Activated naive CD8-positive, alpha-beta T cell (primary cell): Measurements from ENCODE around the gene TSSC4.

Experiments
- H3K27ac Mint-ChIP-seq: one replicate; pipeline ENCODE4 v1.8.0; 2021; ENCODE audit warnings: mixed read lengths
- H3K27me3 Mint-ChIP-seq: one replicate; pipeline ENCODE4 v1.8.0; 2021; ENCODE audit warnings: mixed read lengths
- H3K36me3 Mint-ChIP-seq: one replicate; pipeline ENCODE4 v1.8.0; 2021; ENCODE audit warnings: mixed read lengths
- H3K4me1 Mint-ChIP-seq: one replicate; pipeline ENCODE4 v1.8.0; 2021; ENCODE audit warnings: low read depth, mixed read lengths
- H3K4me3 Mint-ChIP-seq: one replicate; pipeline ENCODE4 v1.8.0; 2021; ENCODE audit warnings: mild to moderate bottlenecking, mixed read lengths
- H3K9me3 Mint-ChIP-seq: one replicate; pipeline ENCODE4 v1.8.0; 2021; ENCODE audit warnings: low read depth, mixed read lengths

The TSSC4 gene

DNA sequence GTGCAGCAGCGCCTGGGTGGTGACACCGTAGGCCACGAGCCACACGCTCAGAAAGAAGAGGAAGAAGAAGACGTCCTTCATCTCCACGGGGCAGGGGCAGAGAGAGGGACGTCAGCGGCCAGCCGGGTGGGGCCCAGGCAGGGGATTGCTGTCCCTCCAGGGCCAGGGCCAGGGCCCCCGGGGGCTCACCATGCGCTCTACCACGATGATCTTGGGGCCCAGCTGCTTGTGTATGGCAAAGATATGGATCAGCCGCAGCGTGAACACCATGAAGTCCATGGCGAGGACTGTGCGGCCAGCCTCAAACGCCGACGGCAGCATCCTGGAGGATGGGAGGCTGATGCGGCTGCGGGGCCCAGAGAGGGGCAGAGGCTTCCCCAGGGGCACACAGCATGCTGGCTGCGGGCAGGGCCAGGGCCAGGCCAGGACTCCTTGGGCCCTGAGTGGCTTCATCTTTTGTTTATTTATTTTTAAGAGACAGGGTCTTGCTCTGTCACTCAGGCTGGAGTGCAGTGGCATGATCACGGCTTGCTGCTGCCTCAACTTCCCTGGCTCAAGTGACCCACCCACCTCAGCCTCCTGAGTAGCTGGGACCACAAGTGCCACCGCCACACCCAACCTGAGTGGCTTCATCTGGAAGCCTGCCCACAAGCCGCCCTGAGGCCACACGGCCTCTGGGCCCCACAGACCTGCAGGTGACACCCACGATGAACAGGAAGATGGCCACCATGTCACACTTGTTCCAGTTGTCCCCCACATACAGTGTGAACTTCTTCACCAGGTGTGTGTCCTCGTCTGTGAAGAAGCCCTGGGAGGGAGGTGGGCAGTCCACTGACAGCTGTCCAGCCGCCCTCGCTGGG, 11.1 kb downstream of the TSSC4 start:
- Mint-ChIP-seq H3K4me1 (no peaks in the 10 kb centered on the region), H3K9me3 (no peaks in the 10 kb centered on the region), H3K27ac (no peak overlapping the region), H3K4me3 (no peak overlapping the region), H3K27me3 (no peaks in the 10 kb centered on the region), H3K36me3 (no peaks in the 10 kb centered on the region)

DNA sequence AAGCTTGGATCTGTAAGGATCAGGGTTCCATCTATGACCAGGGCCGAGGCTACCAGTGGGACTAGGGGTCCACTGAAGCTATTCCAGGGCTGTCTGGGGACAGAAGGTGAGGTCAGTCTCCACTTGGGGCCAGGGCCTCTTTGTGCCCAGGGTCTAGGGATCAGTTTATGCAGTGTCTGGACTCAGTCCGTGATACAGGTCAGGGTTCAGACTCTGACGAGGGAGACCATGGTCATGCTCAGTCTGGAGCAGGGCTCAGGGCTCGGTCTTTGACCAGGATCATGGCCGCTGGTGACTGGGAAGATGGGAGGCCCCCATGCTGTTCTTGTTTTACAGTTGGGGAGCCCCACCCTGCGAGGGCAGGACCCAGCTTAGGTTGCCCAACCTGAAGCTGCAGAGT, 11.8 kb downstream of the TSSC4 start:
- H3K9me3 Mint-ChIP-seq, result no peaks in the 10 kb centered on the region
- no peak overlapping the region for H3K27ac Mint-ChIP-seq
- no peaks in the 10 kb centered on the region for H3K4me1 Mint-ChIP-seq
- no peaks in the 10 kb centered on the region for H3K36me3 Mint-ChIP-seq
- no peaks in the 10 kb centered on the region for H3K27me3 Mint-ChIP-seq
- H3K4me3 Mint-ChIP-seq, result no peak overlapping the region

GRCh38 chr11:2413742-2414579, 13.4 kb downstream of the TSSC4 start:
- H3K4me1 Mint-ChIP-seq, result no peaks in the 10 kb centered on the region
- no peaks in the 10 kb centered on the region for H3K36me3 Mint-ChIP-seq
- H3K27ac Mint-ChIP-seq, result no peak overlapping the region
- H3K4me3 Mint-ChIP-seq, result no peak overlapping the region
- no peaks in the 10 kb centered on the region for H3K9me3 Mint-ChIP-seq
- no peaks in the 10 kb centered on the region for H3K27me3 Mint-ChIP-seq

DNA sequence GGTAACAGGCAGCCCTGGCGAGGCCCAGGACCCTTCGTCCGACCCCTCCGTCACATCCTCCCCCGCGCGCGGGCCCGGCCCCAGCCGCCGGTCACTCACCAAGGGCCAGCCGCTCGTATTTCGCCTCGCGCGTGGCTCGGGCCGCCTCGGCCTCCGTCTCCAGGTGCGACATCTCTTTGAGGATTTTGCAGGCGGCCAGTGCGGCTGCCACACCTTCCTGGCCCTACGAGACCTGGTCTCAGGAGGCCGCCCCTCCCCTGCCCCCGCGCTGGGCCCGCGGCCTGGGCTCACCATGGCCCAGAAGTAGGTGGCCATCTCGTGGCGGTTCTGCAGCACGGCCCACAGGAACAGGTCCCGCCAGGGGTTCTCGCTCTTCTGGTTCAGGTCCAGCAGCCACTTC, 14.1 kb downstream of the TSSC4 start:
- no peaks in the 10 kb centered on the region for H3K36me3 Mint-ChIP-seq
- no peak overlapping the region for H3K27ac Mint-ChIP-seq
- H3K4me1 Mint-ChIP-seq, result no peaks in the 10 kb centered on the region
- H3K27me3 Mint-ChIP-seq, result no peaks in the 10 kb centered on the region
- no peak overlapping the region for H3K4me3 Mint-ChIP-seq
- H3K9me3 Mint-ChIP-seq, result no peaks in the 10 kb centered on the region

- no peak overlapping the region for H3K27ac Mint-ChIP-seq
- no peaks in the 10 kb centered on the region for H3K36me3 Mint-ChIP-seq
- no peak overlapping the region for H3K4me3 Mint-ChIP-seq
- H3K4me1 Mint-ChIP-seq, result no peaks in the 10 kb centered on the region
- H3K9me3 Mint-ChIP-seq, result no peaks in the 10 kb centered on the region
- H3K27me3 Mint-ChIP-seq, result no peaks in the 10 kb centered on the region
These were observed 14.6 kb downstream of the TSSC4 start for GRCh38 chr11:2415171-2415570.

GRCh38 chr11:2415601-2416380, 15.2 kb downstream of the TSSC4 start:
- no peak overlapping the region for H3K27ac Mint-ChIP-seq
- H3K4me1 Mint-ChIP-seq, result no peaks in the 10 kb centered on the region
- H3K27me3 Mint-ChIP-seq, result no peaks in the 10 kb centered on the region
- H3K9me3 Mint-ChIP-seq, result no peaks in the 10 kb centered on the region
- no peak overlapping the region for H3K4me3 Mint-ChIP-seq
- no peaks in the 10 kb centered on the region for H3K36me3 Mint-ChIP-seq

GRCh38 chr11:2416765-2417164, 16.2 kb downstream of the TSSC4 start:
- Mint-ChIP-seq H3K9me3 (no peaks in the 10 kb centered on the region), H3K27me3 (no peaks in the 10 kb centered on the region)

GRCh38 chr11:2417856-2418692, 17.5 kb downstream of the TSSC4 start:
- Mint-ChIP-seq H3K27me3 (no peaks in the 10 kb centered on the region), H3K4me1 (no peaks in the 10 kb centered on the region), H3K4me3 (no peak overlapping the region), H3K36me3 (no peaks in the 10 kb centered on the region), H3K27ac (no peak overlapping the region), H3K9me3 (no peaks in the 10 kb centered on the region)

More at GRCh38 chr11:2416765-2417164, 16.2 kb downstream of the TSSC4 start:
- H3K4me3 Mint-ChIP-seq, result no peak overlapping the region
- H3K36me3 Mint-ChIP-seq, result no peaks in the 10 kb centered on the region
- no peak overlapping the region for H3K27ac Mint-ChIP-seq
- no peaks in the 10 kb centered on the region for H3K4me1 Mint-ChIP-seq

DNA sequence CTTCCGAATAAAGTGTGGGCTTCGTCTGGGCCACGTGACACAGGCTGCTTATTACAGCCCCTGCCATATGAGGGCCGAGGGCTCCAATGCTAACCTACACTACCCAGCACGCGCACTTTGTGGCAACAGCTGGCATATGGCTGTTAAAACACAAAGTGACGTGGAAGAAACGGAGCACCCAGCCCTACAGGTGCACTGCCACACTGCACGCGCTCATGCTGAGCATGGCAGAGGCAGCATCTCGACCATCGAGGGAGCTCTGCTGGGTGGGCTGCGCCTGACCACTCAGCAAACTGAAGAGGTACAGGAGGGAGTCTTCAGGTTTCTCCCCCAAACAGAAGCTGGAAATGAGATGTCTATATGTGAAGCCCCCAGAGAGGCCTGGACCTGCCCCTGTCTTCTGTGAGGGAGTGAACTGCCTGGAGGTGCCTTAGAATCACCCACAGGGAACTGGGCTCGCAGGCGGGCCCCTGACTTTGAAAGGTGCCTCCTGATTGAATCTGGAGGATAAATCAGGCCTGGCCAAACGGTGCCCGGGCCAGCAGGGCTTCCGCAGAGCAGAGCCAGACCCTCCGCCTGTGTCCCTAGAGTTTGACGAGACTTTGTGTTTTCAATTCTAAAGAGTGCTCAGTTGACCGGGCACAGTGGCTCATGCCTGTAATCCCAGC, 18.3 kb downstream of the TSSC4 start:
- no peak overlapping the region for H3K27ac Mint-ChIP-seq
- no peaks in the 10 kb centered on the region for H3K36me3 Mint-ChIP-seq
- no peaks in the 10 kb centered on the region for H3K27me3 Mint-ChIP-seq
- no peaks in the 10 kb centered on the region for H3K4me1 Mint-ChIP-seq
- H3K9me3 Mint-ChIP-seq, result no peaks in the 10 kb centered on the region
- H3K4me3 Mint-ChIP-seq, result no peak overlapping the region

DNA sequence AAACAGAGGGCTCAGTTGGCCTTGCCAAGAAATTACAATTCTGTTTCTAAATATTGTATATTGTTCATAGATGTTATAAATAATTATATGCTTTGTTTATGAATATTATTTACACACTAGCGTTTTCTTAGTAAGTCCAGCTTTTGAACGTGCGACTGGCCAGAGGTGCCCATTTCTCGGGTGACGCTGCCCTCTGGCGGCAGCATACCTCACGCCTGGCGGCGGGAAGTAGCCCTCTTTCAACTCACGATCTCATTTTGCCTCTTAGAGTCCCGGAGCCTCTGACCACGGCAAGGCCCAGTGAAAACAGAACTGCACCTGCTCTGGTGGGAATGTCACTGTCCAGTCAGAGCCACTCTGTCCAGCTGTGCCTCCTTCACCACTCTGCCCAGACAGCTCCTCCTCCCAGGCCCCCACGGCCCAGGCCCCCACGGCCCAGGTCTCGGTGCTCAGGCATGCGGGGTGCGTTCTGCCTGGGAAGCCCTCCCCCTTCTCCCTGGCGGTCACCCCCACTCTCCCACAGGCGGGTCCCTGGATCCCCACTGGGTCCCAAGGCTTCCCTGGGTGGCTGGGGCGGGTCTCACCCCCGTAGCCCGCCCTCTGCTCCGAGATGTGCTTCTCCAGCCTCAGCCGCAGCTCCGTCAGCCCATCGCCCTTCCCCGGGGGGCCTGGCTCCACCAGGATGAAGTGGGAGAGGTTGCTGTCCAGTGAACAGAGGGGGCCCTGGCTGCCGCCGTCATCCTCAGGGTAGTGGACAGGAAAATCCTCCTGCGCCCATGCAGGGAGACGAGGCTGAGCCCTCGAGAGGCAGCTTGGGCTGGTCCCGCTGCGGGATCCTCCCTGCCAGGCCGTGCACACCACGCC, 19.3 kb downstream of the TSSC4 start:
- H3K27me3 Mint-ChIP-seq, result no peaks in the 10 kb centered on the region
- H3K4me1 Mint-ChIP-seq, result no peaks in the 10 kb centered on the region
- H3K9me3 Mint-ChIP-seq, result no peaks in the 10 kb centered on the region
- H3K4me3 Mint-ChIP-seq, result no peak overlapping the region
- no peak overlapping the region for H3K27ac Mint-ChIP-seq
- H3K36me3 Mint-ChIP-seq, result no peaks in the 10 kb centered on the region

- no peaks in the 10 kb centered on the region for H3K9me3 Mint-ChIP-seq
- H3K27ac Mint-ChIP-seq, result no peak overlapping the region
- no peak overlapping the region for H3K4me3 Mint-ChIP-seq
- H3K36me3 Mint-ChIP-seq, result no peaks in the 10 kb centered on the region
- no peaks in the 10 kb centered on the region for H3K27me3 Mint-ChIP-seq
- H3K4me1 Mint-ChIP-seq, result no peaks in the 10 kb centered on the region
These were observed 20.1 kb downstream of the TSSC4 start for GRCh38 chr11:2420502-2421225.

DNA sequence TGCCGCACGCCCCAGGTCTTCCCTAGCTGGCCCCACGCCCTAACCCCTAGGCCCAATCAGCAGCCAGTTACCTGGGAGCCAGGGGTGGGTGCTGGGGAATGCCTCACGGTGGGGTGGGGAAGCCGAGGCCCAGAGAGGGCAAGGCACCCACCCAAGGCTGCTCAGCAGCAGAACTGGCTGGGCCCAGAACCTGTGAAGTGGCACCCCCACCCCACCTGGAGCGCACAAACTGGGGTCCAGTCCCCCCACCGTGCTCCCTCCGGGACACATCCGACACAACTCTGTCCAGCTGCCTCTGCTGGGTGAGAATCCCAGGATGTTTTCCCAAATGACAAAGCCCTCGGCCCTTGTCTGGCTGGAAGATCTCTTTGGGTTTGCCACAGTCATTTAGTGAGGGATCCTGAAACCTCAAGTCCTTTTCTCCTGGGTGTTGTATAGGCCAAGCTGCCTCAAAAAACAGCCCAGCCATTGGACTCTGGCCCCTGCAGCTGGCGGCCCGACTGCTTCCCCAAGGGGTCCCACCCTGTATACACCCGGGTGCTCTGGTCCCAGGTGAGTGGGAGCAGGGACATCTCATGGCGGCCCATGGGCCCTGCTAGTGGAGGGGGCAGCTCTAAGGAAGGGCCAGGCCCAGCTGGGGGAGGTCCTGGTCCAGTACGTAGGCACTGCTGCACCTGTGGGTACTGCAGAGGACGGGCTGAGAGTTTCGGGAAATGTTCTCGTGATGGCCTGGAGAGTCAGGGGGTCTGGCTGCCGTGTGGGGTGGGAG, 20.9 kb downstream of the TSSC4 start:
- no peak overlapping the region for H3K4me3 Mint-ChIP-seq

More for the DNA sequence above, 20.9 kb downstream of the TSSC4 start:
- Mint-ChIP-seq H3K27me3 (no peaks in the 10 kb centered on the region), H3K9me3 (no peaks in the 10 kb centered on the region), H3K4me1 (no peaks in the 10 kb centered on the region), H3K27ac (no peak overlapping the region), H3K36me3 (no peaks in the 10 kb centered on the region)
